ENCODE data around the gene KIT. TPM values are rescaled to one million over a fixed set of nuclear protein-coding genes. Genes with fewer than 3 reads are reported as not detected.
A peak's percentile ranks its signal among the peaks of the same experiment; 100 is the strongest.

KIT gene
- total and polyA plus RNA-seq, 2 of the 13 experiments (the other 11 are each of a cell fraction or from before 2014, with no cell fraction given), result not detected

- WGBS (ENCODE audit: low lambda C conversion rate), result 67% methylated on average over 4 of the region's 4 CpGs
- H2AFZ ChIP-seq (ENCODE audit: low read length), result no peak overlapping the region
- no peaks in the 10 kb centered on the region for H3K79me2 ChIP-seq (ENCODE audit: insufficient read depth, low read length)
- no peak overlapping the region for H3K4me3 ChIP-seq (replicated peaks in 1 of 3; ENCODE audit: insufficient read depth in 1 of 3, low read depth in 2 of 3, low read length in 3 of 3)
- H3K27ac ChIP-seq (ENCODE audit: extremely low read length, insufficient read depth, low read length), result no peak overlapping the region
- TF ChIP-seq CEBPB (IDR thresholded peaks at IDR 0.05; ENCODE audit: borderline replicate concordance, low read depth, low read length), result peak; percentile 92
- no peak for TF ChIP-seq ZNF784 (CRISPR knock-in tag; IDR thresholded peaks at IDR 0.05; ENCODE audit: borderline replicate concordance)
- no peak overlapping the region for H3K4me2 ChIP-seq (ENCODE audit: low read depth, low read length)
- BruUV-seq (replicated peaks), result no TSS peak
- ATAC-seq, result no peak
- ChIA-PET CTCF (ENCODE audit: low intra/inter-chr PET ratio, low total read pairs) (no interaction called here), POLR2A (no interaction called here)
- no peak for DNase-seq (ENCODE audit: low spot score)
- no peaks in the 10 kb centered on the region for H3K36me3 ChIP-seq (replicated peaks in 1 of 2; ENCODE audit: control insufficient read depth in 1 of 2, insufficient read depth in 2 of 2, low read length in 2 of 2)
- no peaks in the 10 kb centered on the region for H4K20me1 ChIP-seq (ENCODE audit: insufficient read depth, low read length)
- FAIRE-seq, result no peak
- H3K27me3 ChIP-seq (ENCODE audit: control insufficient read depth in 1 of 2, insufficient read depth in 2 of 2, low read length in 2 of 2), result no peaks in the 10 kb centered on the region
- in situ Hi-C loops (cut with HindIII; ENCODE audit: extremely low pct_ligation_motif_present, low pct_unique_long_range_greater_than_20kb) (no loop called here), intact Hi-C loops (cut with micrococcal nuclease; ENCODE audit: unreplicated experiment) (no loop called here)
- no peaks in the 10 kb centered on the region for H3K9me3 ChIP-seq (ENCODE audit: low read length)
- H3K4me1 ChIP-seq (ENCODE audit: insufficient read depth, low read length), result no peaks in the 10 kb centered on the region
- H3K9ac ChIP-seq (ENCODE audit: insufficient read depth, low read depth, low read length), result no peak overlapping the region
Measured at GRCh38 chr4:54773022-54773421, 115.3 kb downstream of the KIT start.

- Histone ChIP-seq H3K4me2 (ENCODE audit: low read depth, low read length) (no peak overlapping the region), H3K4me1 (ENCODE audit: insufficient read depth, low read length) (no peaks in the 10 kb centered on the region), H3K27ac (ENCODE audit: extremely low read length, insufficient read depth, low read length) (no peak overlapping the region), H3K36me3 (replicated peaks in 1 of 2; ENCODE audit: control insufficient read depth in 1 of 2, insufficient read depth in 2 of 2, low read length in 2 of 2) (no peaks in the 10 kb centered on the region), H3K79me2 (ENCODE audit: insufficient read depth, low read length) (no peaks in the 10 kb centered on the region), H3K9me3 (ENCODE audit: low read length) (no peaks in the 10 kb centered on the region), H3K9ac (ENCODE audit: insufficient read depth, low read depth, low read length) (no peak overlapping the region), H2AFZ (ENCODE audit: low read length) (no peak overlapping the region), H3K4me3 (replicated peaks in 1 of 3; ENCODE audit: insufficient read depth in 1 of 3, low read depth in 2 of 3, low read length in 3 of 3) (no peak overlapping the region), H3K27me3 (ENCODE audit: control insufficient read depth in 1 of 2, insufficient read depth in 2 of 2, low read length in 2 of 2) (no peaks in the 10 kb centered on the region), H4K20me1 (ENCODE audit: insufficient read depth, low read length) (no peaks in the 10 kb centered on the region)
- ATAC-seq (no peak), DNase-seq (ENCODE audit: low spot score) (no peak), FAIRE-seq (no peak)
- BruUV-seq (replicated peaks), result no TSS peak
- CTCF ChIA-PET (ENCODE audit: low intra/inter-chr PET ratio, low total read pairs), result no interaction called here
- in situ Hi-C loops (cut with HindIII; ENCODE audit: extremely low pct_ligation_motif_present, low pct_unique_long_range_greater_than_20kb) (no loop called here), intact Hi-C loops (cut with micrococcal nuclease; ENCODE audit: unreplicated experiment) (no loop called here)
- POLR2A ChIA-PET, result no interaction called here
- 0% methylated on average over 2 of the region's 2 CpGs for WGBS (ENCODE audit: low lambda C conversion rate)
- TF ChIP-seq ZFX (CRISPR knock-in tag; IDR thresholded peaks at IDR 0.05; ENCODE audit: low read depth) (no peak), ZNF800 (CRISPR knock-in tag; IDR thresholded peaks at IDR 0.05) (no peak), MED1 (CRISPR knock-in tag; IDR thresholded peaks at IDR 0.05) (no peak), TRIM22 (IDR thresholded peaks at IDR 0.05) (no peak), PAWR (CRISPR knock-in tag; IDR thresholded peaks at IDR 0.05; ENCODE audit: borderline replicate concordance) (no peak), ZXDC (CRISPR knock-in tag; IDR thresholded peaks at IDR 0.05) (no peak), TERF1 (CRISPR knock-in tag; IDR thresholded peaks at IDR 0.05) (no peak), DRAP1 (CRISPR knock-in tag; IDR thresholded peaks at IDR 0.05) (no peak)
Measured at GRCh38 chr4:54779036-54779435, 121.3 kb downstream of the KIT start.

All from HepG2 (cell line).